CD4-positive, alpha-beta T cell treated with Interferon gamma for 1 hour (primary cell): ENCODE results near the gene SPRR2D.
"Not testable (repeated sequence)": the region's sequence is repeated elsewhere in the genome, so short reads cannot be mapped to it uniquely, and the experiment has no call there.

Experiments
- DNase-seq: peaks from one replicate; pipeline ENCODE4 v3.0.0-alpha.2; 2020

Gene SPRR2D

GRCh38 chr1:153040950-153041631, at the start of gene SPRR2D:
SPRR2D (minus strand) TSS chr1:153041120; CDS start chr1:153040346, 774 bp downstream.
- DNase-seq, result no peak

GRCh38 chr1:153087652-153088051, 46.7 kb upstream of the SPRR2D start:
- no peak for DNase-seq

- no peak for DNase-seq
These were observed 40.8 kb upstream of the SPRR2D start for GRCh38 chr1:153081736-153082135.

GRCh38 chr1:153072806-153073726, 32.1 kb upstream of the SPRR2D start:
- no peak for DNase-seq

- no peak for DNase-seq
These were observed 30.6 kb upstream of the SPRR2D start, which contains the start of gene SPRR2B for GRCh38 chr1:153071511-153071910. SPRR2B (minus strand) TSS chr1:153071611; CDS start chr1:153070839, 772 bp downstream.

- DNase-seq, result no peak
These were observed 29.3 kb upstream of the SPRR2D start for GRCh38 chr1:153070243-153070642.

- no peak for DNase-seq
These were observed 18.2 kb upstream of the SPRR2D start for GRCh38 chr1:153058826-153059784.

GRCh38 chr1:153058154-153058553, 17.2 kb upstream of the SPRR2D start:
- DNase-seq, result no peak

GRCh38 chr1:153057375-153057774, 16.5 kb upstream of the SPRR2D start, which contains the start of gene SPRR2A:
SPRR2A (minus strand) TSS chr1:153057512; CDS start chr1:153056735, 777 bp downstream.
- no peak for DNase-seq

- DNase-seq, result not testable (repeated sequence)
These were observed 15.2 kb upstream of the SPRR2D start for GRCh38 chr1:153056111-153056510.

GRCh38 chr1:153049211-153049610, 8.3 kb upstream of the SPRR2D start:
- DNase-seq, result no peak

- no peak for DNase-seq
These were observed 5.7 kb downstream of the SPRR2D start for GRCh38 chr1:153035211-153035610.

- DNase-seq, result no peak
These were observed 8.1 kb downstream of the SPRR2D start for GRCh38 chr1:153032677-153033308.

GRCh38 chr1:153032073-153032472, 8.8 kb downstream of the SPRR2D start:
- no peak for DNase-seq

GRCh38 chr1:153030895-153031294, 10.0 kb downstream of the SPRR2D start, which contains the start of gene SPRR1B:
SPRR1B (plus strand) TSS chr1:153031203; CDS start chr1:153032346, 1,143 bp downstream.
- DNase-seq, result no peak

GRCh38 chr1:153028766-153029165, 12.2 kb downstream of the SPRR2D start:
- DNase-seq, result no peak

GRCh38 chr1:153025797-153026196, 15.1 kb downstream of the SPRR2D start:
- DNase-seq, result no peak

GRCh38 chr1:153024413-153024812, 16.5 kb downstream of the SPRR2D start:
- no peak for DNase-seq

- no peak for DNase-seq
These were observed 17.8 kb downstream of the SPRR2D start for GRCh38 chr1:153023109-153023508.

- not testable (repeated sequence) for DNase-seq
These were observed 18.6 kb downstream of the SPRR2D start for GRCh38 chr1:153022340-153022739.

GRCh38 chr1:153021829-153022228, 19.1 kb downstream of the SPRR2D start:
- not testable (repeated sequence) for DNase-seq

- DNase-seq, result not testable (repeated sequence)
These were observed 29.6 kb downstream of the SPRR2D start for GRCh38 chr1:153011235-153011758.
